ENCODE results near the gene TMEM143. TPM values are rescaled to one million over a fixed set of nuclear protein-coding genes. Genes with fewer than 3 reads are reported as not detected.
"Not testable (repeated sequence)": the region's sequence is repeated elsewhere in the genome, so short reads cannot be mapped to it uniquely, and the experiment has no call there.

The TMEM143 gene
- total RNA-seq, 1 donor from 2014 or later = 10.2 TPM

- Mint-ChIP-seq H3K27me3 (no peaks in the 10 kb centered on the region), H3K4me1 (peaks cover 63% of the 10 kb centered on the region), H3K27ac (peak overlapping the region; percentile 99), H3K36me3 (ENCODE audit: low read depth) (peaks cover 18% of the 10 kb centered on the region), H3K4me3 (peak overlapping the region; percentile 94), H3K9me3 (no peaks in the 10 kb centered on the region)
- ChIA-PET POLR2A (interaction anchor here (0.6 to 6.9 kb wide), 21 partner anchors 10 to 1396 kb away, joined by 3 to 308 read pairs (median 5); partner anchors contain the start of genes CARD8, DKKL1, GRWD1 and KDELR1), CTCF (interaction anchor here (0.6 to 13.8 kb wide), 6 partner anchors 12 to 297 kb away, joined by 3 to 215 read pairs (median 3); partner anchors contain the start of genes KDELR1, RPL18, SPHK2 and SYNGR4)
- DNase-seq (peak; percentile 99), ATAC-seq (ENCODE audit: low read depth) (peak; percentile 66)
- intact Hi-C loops (cut with micrococcal nuclease) = loop anchor here (1.0 to 5.0 kb wide), 8 partner anchors 11 to 392 kb away; partner anchors contain the start of genes CYTH2, DBP, GRWD1 and SYNGR4
- no peak for TF ChIP-seq CTCF (IDR thresholded peaks at IDR 0.05)
Observed at GRCh38 chr19:48321622-48322591, 41.8 kb downstream of the TMEM143 start.

GRCh38 chr19:48321372-48321621, 42.4 kb downstream of the TMEM143 start:
- no peaks in the 10 kb centered on the region for H3K27me3 Mint-ChIP-seq
- intact Hi-C loops (cut with micrococcal nuclease) = loop anchor here (1.0 to 5.0 kb wide), 8 partner anchors 12 to 393 kb away; partner anchors contain the start of genes CYTH2, DBP, GRWD1 and SYNGR4
- no peak for TF ChIP-seq CTCF (IDR thresholded peaks at IDR 0.05)
- ATAC-seq (ENCODE audit: low read depth) (peak; percentile 65), DNase-seq (peak; percentile 88)
- CTCF ChIA-PET = interaction anchor here (0.6 to 13.8 kb wide), 6 partner anchors 13 to 298 kb away, joined by 3 to 215 read pairs (median 3); partner anchors contain the start of genes KDELR1, RPL18, SPHK2 and SYNGR4
- H3K4me1 Mint-ChIP-seq = peaks cover 59% of the 10 kb centered on the region
- peak overlapping the region; percentile 94 for H3K4me3 Mint-ChIP-seq
- H3K27ac Mint-ChIP-seq = peak overlapping the region; percentile 99
- no peaks in the 10 kb centered on the region for H3K9me3 Mint-ChIP-seq
- peaks cover 13% of the 10 kb centered on the region for H3K36me3 Mint-ChIP-seq (ENCODE audit: low read depth)
- POLR2A ChIA-PET = interaction anchor here (0.5 to 6.9 kb wide), 26 partner anchors 11 to 1596 kb away, joined by 3 to 308 read pairs (median 5); partner anchors contain the start of genes CARD8, GRWD1, KDELR1 and PLA2G4C

- peaks cover 50% of the 10 kb centered on the region for H3K4me1 Mint-ChIP-seq
- ChIA-PET POLR2A (interaction anchor here (0.5 to 6.9 kb wide), 3 partner anchors 12 to 1134 kb away, joined by 4 to 308 read pairs (median 4); partner anchors contain the start of genes SYNGR4 and TMEM143), CTCF (interaction anchor here (0.6 to 13.8 kb wide), 6 partner anchors 8 to 264 kb away, joined by 3 to 215 read pairs (median 3); no protein-coding TSS in a partner anchor)
- DNase-seq (peak; percentile 74), ATAC-seq (ENCODE audit: low read depth) (no peak)
- intact Hi-C loops (cut with micrococcal nuclease) = loop anchor here (1.0 to 5.0 kb wide), 4 partner anchors 53 to 317 kb away; partner anchors contain the start of gene DBP
- peak; percentile 51 for TF ChIP-seq CTCF (IDR thresholded peaks at IDR 0.05)
- no peaks in the 10 kb centered on the region for H3K27me3 Mint-ChIP-seq
- peak overlapping the region; percentile 99 for H3K27ac Mint-ChIP-seq
- peak overlapping the region; percentile 94 for H3K4me3 Mint-ChIP-seq
- H3K36me3 Mint-ChIP-seq (ENCODE audit: low read depth) = no peaks in the 10 kb centered on the region
- no peaks in the 10 kb centered on the region for H3K9me3 Mint-ChIP-seq
Observed at GRCh38 chr19:48319647-48320541, 43.8 kb downstream of the TMEM143 start.

GRCh38 chr19:48318286-48318987, 45.3 kb downstream of the TMEM143 start:
- Mint-ChIP-seq H3K27me3 (no peaks in the 10 kb centered on the region), H3K36me3 (ENCODE audit: low read depth) (no peaks in the 10 kb centered on the region), H3K9me3 (no peaks in the 10 kb centered on the region), H3K27ac (no peak overlapping the region), H3K4me1 (peaks cover 37% of the 10 kb centered on the region), H3K4me3 (no peak overlapping the region)
- CTCF ChIA-PET = interaction anchor here (1.3 to 13.8 kb wide), 3 partner anchors 16 to 73 kb away, joined by 3 to 215 read pairs (median 3); partner anchors contain the start of gene KDELR1
- no peak for ATAC-seq (ENCODE audit: low read depth)
- POLR2A ChIA-PET = interaction anchor here (6.9 kb wide), 1 partner anchor 14 kb away, joined by 308 read pairs; no protein-coding TSS in a partner anchor
- intact Hi-C loops (cut with micrococcal nuclease) = no loop called here
- TF ChIP-seq CTCF (IDR thresholded peaks at IDR 0.05) = no peak
- DNase-seq = no peak

- H3K9me3 Mint-ChIP-seq; intact Hi-C loops (cut with micrococcal nuclease); H3K27me3 Mint-ChIP-seq; DNase-seq; H3K36me3 Mint-ChIP-seq (ENCODE audit: low read depth); H3K27ac Mint-ChIP-seq; ATAC-seq (ENCODE audit: low read depth); H3K4me3 Mint-ChIP-seq: not testable (repeated sequence)
- CTCF ChIA-PET = interaction anchor here (0.7 to 13.8 kb wide), 2 partner anchors 16 to 167 kb away, joined by 3 to 215 read pairs; no protein-coding TSS in a partner anchor
- POLR2A ChIA-PET = interaction anchor here (0.6 to 6.9 kb wide), 2 partner anchors 15 to 1586 kb away, joined by 4 to 308 read pairs; no protein-coding TSS in a partner anchor
- H3K4me1 Mint-ChIP-seq = peaks cover 29% of the 10 kb centered on the region
Observed at GRCh38 chr19:48317708-48317960, 46.1 kb downstream of the TMEM143 start.

Measured in activated B cell treated with CpG ODN at 0.5 μM for 24 hours (primary cell).